HepG2 (cell line): Measurements from ENCODE around the gene MXRA7. TPM values are rescaled to one million over a fixed set of nuclear protein-coding genes. Genes with fewer than 3 reads are reported as not detected.

Source experiments
- ATAC-seq: fragments of 200-7000 bp; cut with Tn5 transposase; 3 replicates; pipeline ENCODE4 v1.9.1; 2020; ENCODE audit warnings: mild to moderate bottlenecking, moderate library complexity
- BruUV-seq: library from RNA; stranded (reverse); fragments of 400-500 nt; replicated peaks from 2 replicates; lab custom pipeline; 2021; lab: Mats Ljungman, UMichigan
- CTCF ChIA-PET: fragments of 300-600 bp; formaldehyde crosslinking; extraction: SDS; loops from one replicate; lab custom pipeline; 2021; ENCODE audit warnings: low total read pairs, inconsistent platforms, low intra/inter-chr PET ratio; lab: Yijun Ruan, JAX
- POLR2A ChIA-PET: fragments of 350-600 bp; sonication (Branson Sonifier 250); formaldehyde crosslinking; loops from one replicate; lab custom pipeline; 2020; ENCODE audit warnings: antibody characterized with exemption, inconsistent platforms; lab: Yijun Ruan, JAX
- DNase-seq: peaks from one replicate; pipeline ENCODE4 v3.0.0-alpha.2; 2015; ENCODE audit warnings: low spot score
- FAIRE-seq: peaks from 3 replicates; lab custom pipeline; 2011; peaks lifted over from hg19 to GRCh38; lab: Jason Lieb, UNC
- H2AFZ ChIP-seq: one replicate; pipeline ENCODE4 v1.6.1; 2011; ENCODE audit warnings: low read length, inconsistent platforms
- H3K27ac ChIP-seq: fragments of 300-600 bp; 3 replicates; pipeline ENCODE4 v1.8.0; 2011; ENCODE audit warnings: mixed run types, mild to moderate bottlenecking, mixed read lengths, low read length, inconsistent platforms; ENCODE audit not compliant: insufficient read depth; ENCODE audit errors: extremely low read length
- H3K27me3 ChIP-seq, 2 experiments: fragments of 200-600 bp in 1 of 2; 2 replicates in 1 of 2; 3 replicates in 1 of 2; pipeline versions ENCODE4 v1.6.0 to v1.8.0; 2011; ENCODE audit warnings: low read length in 2 of 2, mild to moderate bottlenecking in 2 of 2, moderate library complexity in 2 of 2, inconsistent platforms in 1 of 2; ENCODE audit not compliant: insufficient read depth in 2 of 2, control insufficient read depth in 1 of 2
- H3K36me3 ChIP-seq, 2 experiments: fragments of 200-600 bp in 1 of 2; replicated peaks in 1 of 2; 2 replicates in 1 of 2; 3 replicates in 1 of 2; pipeline versions ENCODE4 v1.5.1 to v1.8.0; 2011; ENCODE audit warnings: low read length in 2 of 2, inconsistent platforms in 1 of 2; ENCODE audit not compliant: insufficient read depth in 2 of 2, control insufficient read depth in 1 of 2
- H3K4me1 ChIP-seq: 2 replicates; pipeline ENCODE4 v1.5.1; 2012; ENCODE audit warnings: low read length, inconsistent platforms; ENCODE audit not compliant: insufficient read depth
- H3K4me2 ChIP-seq: 2 replicates; pipeline ENCODE4 v1.6.0; 2011; ENCODE audit warnings: low read depth, low read length, inconsistent platforms
- H3K4me3 ChIP-seq, 3 experiments: fragments of 200-600 bp in 1 of 3; sonication (generic), shearing (Covaris generic) in 1 of 3; replicated peaks in 1 of 3; 2 replicates each; pipeline ENCODE4 v1.5.1; 2011 to 2016; ENCODE audit warnings: low read length in 3 of 3, inconsistent platforms in 2 of 3, low read depth in 2 of 3, mild to moderate bottlenecking in 2 of 3, control low read depth in 1 of 3, mixed read lengths in 1 of 3; ENCODE audit not compliant: insufficient read depth in 1 of 3
- H3K79me2 ChIP-seq: one replicate; pipeline ENCODE4 v1.6.1; 2011; ENCODE audit warnings: low read length, inconsistent platforms; ENCODE audit not compliant: insufficient read depth
- H3K9ac ChIP-seq: 2 replicates; pipeline ENCODE4 v1.6.0; 2011; ENCODE audit warnings: mild to moderate bottlenecking, low read depth, low read length, inconsistent platforms; ENCODE audit not compliant: insufficient read depth
- H3K9me3 ChIP-seq: 2 replicates; pipeline ENCODE4 v1.5.1; 2012; ENCODE audit warnings: mild to moderate bottlenecking, low read length
- H4K20me1 ChIP-seq: 2 replicates; pipeline ENCODE4 v1.6.0; 2011; ENCODE audit warnings: inconsistent platforms, mild to moderate bottlenecking, low read length, moderate library complexity; ENCODE audit not compliant: insufficient read depth
- HNRNPLL ChIP-seq: fragments of 200-400 bp; formaldehyde crosslinking; IDR thresholded peaks from 2 replicates; pipeline ENCODE4 v1.6.1; 2017; ENCODE audit warnings: mild to moderate bottlenecking, low read depth, low read length; ENCODE audit not compliant: poor library complexity, severe bottlenecking
- KAT8 ChIP-seq: IDR thresholded peaks from 2 replicates; pipeline ENCODE4 v1.6.1; 2016; ENCODE audit warnings: missing genetic modification reagents, missing compliant biosample characterization
- MAFF ChIP-seq: IDR thresholded peaks from 2 replicates; pipeline ENCODE4 v1.6.1; 2011; ENCODE audit warnings: low read depth, low read length, improper control_type of control experiment
- NFATC3 ChIP-seq: sonication (generic); formaldehyde crosslinking; IDR thresholded peaks from 2 replicates; pipeline ENCODE4 v1.5.1; 2020; ENCODE audit warnings: mild to moderate bottlenecking, missing genetic modification reagents
- NFYB ChIP-seq: sonication (generic); formaldehyde crosslinking; IDR thresholded peaks from 2 replicates; pipeline ENCODE4 v1.4.0; 2020; ENCODE audit warnings: missing genetic modification reagents
- SMARCC2 ChIP-seq: fragments of 450-650 bp; IDR thresholded peaks from 2 replicates; pipeline ENCODE4 v1.6.1; 2017; ENCODE audit warnings: antibody characterized with exemption, mild to moderate bottlenecking
- SMARCE1 ChIP-seq: fragments of 450-650 bp; IDR thresholded peaks from 2 replicates; pipeline ENCODE4 v1.6.1; 2017; ENCODE audit warnings: borderline replicate concordance
- THYN1 ChIP-seq: sonication (generic); formaldehyde crosslinking; IDR thresholded peaks from 2 replicates; pipeline ENCODE4 v1.8.1; 2023; ENCODE audit warnings: low read depth, mild to moderate bottlenecking, moderate library complexity, missing genetic modification reagents, borderline replicate concordance
- ZFY ChIP-seq: sonication (generic); formaldehyde crosslinking; IDR thresholded peaks from 2 replicates; pipeline ENCODE4 v1.4.0; 2020; ENCODE audit warnings: missing genetic modification reagents
- ZNF230 ChIP-seq: sonication (generic); formaldehyde crosslinking; IDR thresholded peaks from 2 replicates; pipeline ENCODE4 v1.4.0; 2020; ENCODE audit warnings: mild to moderate bottlenecking, missing genetic modification reagents
- ZNF451 ChIP-seq: sonication (generic); formaldehyde crosslinking; IDR thresholded peaks from 2 replicates; pipeline ENCODE4 v1.5.0; 2020; ENCODE audit warnings: mild to moderate bottlenecking, missing genetic modification reagents
- ZNF678 ChIP-seq: sonication (generic); formaldehyde crosslinking; IDR thresholded peaks from 2 replicates; pipeline ENCODE4 v1.4.0; 2020; ENCODE audit warnings: mild to moderate bottlenecking, missing genetic modification reagents
- WGBS: methylation state at CpG from one replicate; pipeline ENCODE4 v1.1.6; 2017; ENCODE audit warnings: low lambda C conversion rate; 5-methylcytosine and 5-hydroxymethylcytosine counted together
- in situ Hi-C: cut with HindIII; loops from 2 replicates; pipeline ENCODE4 v1.10.0; 2017; ENCODE audit warnings: low pct_unique_long_range_greater_than_20kb; ENCODE audit not compliant: extremely low pct_ligation_motif_present
- intact Hi-C: fragments of 100-400 bp; cut with micrococcal nuclease; formaldehyde crosslinking; loops from one replicate; pipeline ENCODE4 v1.10.0; 2022; ENCODE audit not compliant: unreplicated experiment
- polyA plus RNA-seq, 8 experiments: library from polyadenylated mRNA; depleted of rRNA in 3 of 8; stranded (reverse) in 7 of 8; unstranded in 1 of 8; fragments of >200 nt; fragmentation: Illumina TruSeq in 4 of 8; extraction: Trizol in 4 of 8; gene quantifications; 2 replicates each; pipeline versions ENCODE4 v1.2.1 to v1.2.3, GENCODE V29; 2011 to 2016; ENCODE audit warnings: low read depth in 4 of 8, missing spikeins in 1 of 8, mixed read lengths in 1 of 8; ENCODE audit not compliant: insufficient read depth in 1 of 8
- total RNA-seq, 5 experiments: library from RNA; depleted of rRNA; stranded (reverse); fragments of >200 nt; fragmentation: Illumina TruSeq; extraction: Trizol; gene quantifications; 2 replicates each; pipeline ENCODE4 v1.2.3, GENCODE V29; 2016; ENCODE audit warnings: low read depth in 1 of 5
- TF ChIP-seq, protein P1 (sequence below): sonication (generic); formaldehyde crosslinking; conservative IDR thresholded peaks from 2 replicates; pipeline ENCODE4 v1.4.0; 2020; ENCODE audit warnings: missing genetic modification reagents
- TF ChIP-seq, protein P2 (sequence below): sonication (generic); formaldehyde crosslinking; IDR thresholded peaks from 2 replicates; pipeline ENCODE4 v1.4.0; 2020; ENCODE audit warnings: mild to moderate bottlenecking, missing genetic modification reagents
- TF ChIP-seq, protein P3 (sequence below): sonication (generic); formaldehyde crosslinking; IDR thresholded peaks from 2 replicates; pipeline ENCODE4 v1.8.0; 2023; ENCODE audit warnings: mild to moderate bottlenecking, missing genetic modification reagents
- TF ChIP-seq, protein P4 (sequence below): IDR thresholded peaks from 2 replicates; pipeline ENCODE4 v1.6.1; 2016; ENCODE audit warnings: mild to moderate bottlenecking, missing biosample characterization, missing genetic modification reagents
- TF ChIP-seq, protein P5 (sequence below): sonication (generic); formaldehyde crosslinking; IDR thresholded peaks from 2 replicates; pipeline ENCODE4 v1.5.0; 2020; ENCODE audit warnings: mild to moderate bottlenecking, missing genetic modification reagents
- TF ChIP-seq, protein P6 (sequence below): sonication (generic); formaldehyde crosslinking; IDR thresholded peaks from 2 replicates; pipeline ENCODE4 v1.8.0; 2022; ENCODE audit warnings: mild to moderate bottlenecking, missing genetic modification reagents, moderate library complexity

MXRA7 gene
- total and polyA plus RNA-seq, 2 of the 13 experiments (the other 11 are each of a cell fraction or from before 2014, with no cell fraction given), result 44.8 to 112 TPM

DNA sequence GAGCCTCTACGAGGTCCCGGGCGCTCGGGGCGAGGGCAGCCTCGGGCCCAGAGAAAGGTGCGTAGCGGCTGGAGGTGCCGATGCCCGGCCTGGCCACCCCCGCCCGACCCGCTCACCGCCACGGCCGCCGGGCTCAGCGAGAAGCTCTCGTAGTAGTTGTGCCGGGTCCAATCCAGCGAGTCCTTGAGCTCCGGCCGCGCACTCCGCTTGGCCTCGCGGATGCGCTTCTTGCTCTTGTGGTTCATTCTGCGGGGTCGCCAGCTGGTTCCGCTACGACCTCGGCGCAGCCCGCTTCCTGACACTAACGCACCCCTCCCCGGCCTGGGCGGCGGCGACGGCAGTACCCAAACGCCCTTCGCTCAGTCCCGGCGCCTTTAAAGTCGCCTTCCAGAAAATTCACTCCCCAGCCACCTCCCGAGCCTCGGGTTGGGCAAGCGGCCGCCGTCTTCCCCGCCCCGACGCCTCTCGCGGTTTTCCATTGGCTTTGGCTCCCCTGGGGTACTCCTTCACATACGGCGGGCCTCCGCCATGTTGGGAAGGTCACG, 15.5 kb upstream of the MXRA7 start, which contains the start of gene JMJD6 (continued):
- TF ChIP-seq ZFY, result peak; percentile 90
- TF ChIP-seq SMARCC2, result no peak
- no peak for TF ChIP-seq MAFF
- TF ChIP-seq, protein P1, sequence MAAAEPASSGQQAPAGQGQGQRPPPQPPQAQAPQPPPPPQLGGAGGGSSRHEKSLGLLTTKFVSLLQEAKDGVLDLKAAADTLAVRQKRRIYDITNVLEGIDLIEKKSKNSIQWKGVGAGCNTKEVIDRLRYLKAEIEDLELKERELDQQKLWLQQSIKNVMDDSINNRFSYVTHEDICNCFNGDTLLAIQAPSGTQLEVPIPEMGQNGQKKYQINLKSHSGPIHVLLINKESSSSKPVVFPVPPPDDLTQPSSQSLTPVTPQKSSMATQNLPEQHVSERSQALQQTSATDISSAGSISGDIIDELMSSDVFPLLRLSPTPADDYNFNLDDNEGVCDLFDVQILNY (CRISPR knock-in tag), result no peak
- peak; percentile 99 for TF ChIP-seq HNRNPLL
- TF ChIP-seq NFYB (CRISPR knock-in tag), result peak; percentile 93
- TF ChIP-seq, protein P2, sequence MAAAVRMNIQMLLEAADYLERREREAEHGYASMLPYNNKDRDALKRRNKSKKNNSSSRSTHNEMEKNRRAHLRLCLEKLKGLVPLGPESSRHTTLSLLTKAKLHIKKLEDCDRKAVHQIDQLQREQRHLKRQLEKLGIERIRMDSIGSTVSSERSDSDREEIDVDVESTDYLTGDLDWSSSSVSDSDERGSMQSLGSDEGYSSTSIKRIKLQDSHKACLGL, result peak; percentile 43; the same call in 1 of the 2 replicates
- TF ChIP-seq, all 625 proteins: peak for 248

DNA sequence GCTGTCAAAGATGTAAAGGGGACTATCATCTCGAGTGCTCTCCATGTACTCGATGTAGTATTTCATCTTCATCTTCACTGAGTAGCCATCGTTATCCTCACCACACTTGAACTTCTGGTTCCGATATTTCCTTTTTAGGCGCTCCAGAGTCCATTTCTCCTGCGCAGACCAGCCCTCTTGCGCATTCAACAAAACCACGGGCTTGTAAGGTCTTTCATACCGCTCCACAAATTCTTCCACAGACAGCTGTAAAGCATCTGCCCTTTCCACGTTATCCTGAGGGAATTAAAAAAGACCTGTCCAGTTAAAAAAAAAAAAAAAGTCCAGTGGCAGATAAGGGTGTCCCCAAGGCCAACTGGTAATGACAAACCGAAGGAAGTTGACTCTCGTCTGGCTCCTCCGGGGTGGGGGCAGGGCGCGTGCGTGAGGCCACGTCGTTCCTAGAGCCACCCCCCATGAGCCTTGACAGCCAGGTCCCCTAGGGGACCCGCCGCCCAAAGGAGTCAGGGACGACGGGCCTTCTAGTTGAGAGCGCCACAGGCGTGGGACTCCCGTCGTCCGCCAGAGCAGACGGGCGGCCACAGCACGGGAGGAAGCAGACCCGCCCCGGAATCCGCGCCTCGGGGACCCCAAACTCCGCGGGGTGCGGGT, 14.9 kb upstream of the MXRA7 start:
- peak; percentile 56 for FAIRE-seq
- POLR2A ChIA-PET, result interaction anchor here (1.0 to 5.1 kb wide), 7 partner anchors 9 to 54 kb away, joined by 4 to 71 read pairs (median 6); partner anchors contain the start of genes MFSD11, MXRA7 and SRSF2
- peak overlapping the region; percentile 81 for H3K9ac ChIP-seq
- peak; percentile 43 for DNase-seq
- peak overlapping the region; percentile 98 for H3K27ac ChIP-seq
- no peak overlapping the region for H2AFZ ChIP-seq
- WGBS, result 13% methylated on average over 25 of the region's 38 CpGs
- peak overlapping the region; percentile 98 for H3K4me2 ChIP-seq
- CTCF ChIA-PET, result no interaction called here
- no peaks in the 10 kb centered on the region for H3K27me3 ChIP-seq
- peaks cover 8% of the 10 kb centered on the region for H4K20me1 ChIP-seq
- intact Hi-C loops (no loop called here), in situ Hi-C loops (no loop called here)
- peaks cover 54% of the 10 kb centered on the region for H3K79me2 ChIP-seq
- no peaks in the 10 kb centered on the region for H3K9me3 ChIP-seq
- ATAC-seq, result peak; percentile 48
- H3K36me3 ChIP-seq, result peaks cover 18 to 36% of the 10 kb centered on the region in 2 experiments
- H3K4me3 ChIP-seq, result peak overlapping the region; percentile 72 to 98 (median 78)
- H3K4me1 ChIP-seq, result peaks cover 71% of the 10 kb centered on the region
- no TSS peak for BruUV-seq
- no peak for TF ChIP-seq ZNF230
- TF ChIP-seq, protein P3, sequence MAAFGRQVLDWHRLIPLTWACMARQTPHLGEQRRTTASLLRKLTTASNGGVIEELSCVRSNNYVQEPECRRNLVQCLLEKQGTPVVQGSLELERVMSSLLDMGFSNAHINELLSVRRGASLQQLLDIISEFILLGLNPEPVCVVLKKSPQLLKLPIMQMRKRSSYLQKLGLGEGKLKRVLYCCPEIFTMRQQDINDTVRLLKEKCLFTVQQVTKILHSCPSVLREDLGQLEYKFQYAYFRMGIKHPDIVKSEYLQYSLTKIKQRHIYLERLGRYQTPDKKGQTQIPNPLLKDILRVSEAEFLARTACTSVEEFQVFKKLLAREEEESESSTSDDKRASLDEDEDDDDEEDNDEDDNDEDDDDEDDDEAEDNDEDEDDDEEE (CRISPR knock-in tag), result no peak
- no peak for TF ChIP-seq ZNF678 (CRISPR knock-in tag)
- TF ChIP-seq, protein P4, sequence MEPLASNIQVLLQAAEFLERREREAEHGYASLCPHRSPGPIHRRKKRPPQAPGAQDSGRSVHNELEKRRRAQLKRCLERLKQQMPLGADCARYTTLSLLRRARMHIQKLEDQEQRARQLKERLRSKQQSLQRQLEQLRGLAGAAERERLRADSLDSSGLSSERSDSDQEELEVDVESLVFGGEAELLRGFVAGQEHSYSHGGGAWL (CRISPR knock-in tag), result no peak
- no peak for TF ChIP-seq THYN1 (CRISPR knock-in tag)
- TF ChIP-seq KAT8 (CRISPR knock-in tag), result no peak
- TF ChIP-seq, protein P5, sequence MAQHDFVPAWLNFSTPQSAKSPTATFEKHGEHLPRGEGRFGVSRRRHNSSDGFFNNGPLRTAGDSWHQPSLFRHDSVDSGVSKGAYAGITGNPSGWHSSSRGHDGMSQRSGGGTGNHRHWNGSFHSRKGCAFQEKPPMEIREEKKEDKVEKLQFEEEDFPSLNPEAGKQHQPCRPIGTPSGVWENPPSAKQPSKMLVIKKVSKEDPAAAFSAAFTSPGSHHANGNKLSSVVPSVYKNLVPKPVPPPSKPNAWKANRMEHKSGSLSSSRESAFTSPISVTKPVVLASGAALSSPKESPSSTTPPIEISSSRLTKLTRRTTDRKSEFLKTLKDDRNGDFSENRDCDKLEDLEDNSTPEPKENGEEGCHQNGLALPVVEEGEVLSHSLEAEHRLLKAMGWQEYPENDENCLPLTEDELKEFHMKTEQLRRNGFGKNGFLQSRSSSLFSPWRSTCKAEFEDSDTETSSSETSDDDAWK (CRISPR knock-in tag), result no peak
- no peak for TF ChIP-seq SMARCE1
- TF ChIP-seq, protein P6, sequence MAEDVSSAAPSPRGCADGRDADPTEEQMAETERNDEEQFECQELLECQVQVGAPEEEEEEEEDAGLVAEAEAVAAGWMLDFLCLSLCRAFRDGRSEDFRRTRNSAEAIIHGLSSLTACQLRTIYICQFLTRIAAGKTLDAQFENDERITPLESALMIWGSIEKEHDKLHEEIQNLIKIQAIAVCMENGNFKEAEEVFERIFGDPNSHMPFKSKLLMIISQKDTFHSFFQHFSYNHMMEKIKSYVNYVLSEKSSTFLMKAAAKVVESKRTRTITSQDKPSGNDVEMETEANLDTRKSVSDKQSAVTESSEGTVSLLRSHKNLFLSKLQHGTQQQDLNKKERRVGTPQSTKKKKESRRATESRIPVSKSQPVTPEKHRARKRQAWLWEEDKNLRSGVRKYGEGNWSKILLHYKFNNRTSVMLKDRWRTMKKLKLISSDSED (CRISPR knock-in tag), result no peak
- no peak for TF ChIP-seq NFATC3 (CRISPR knock-in tag)
- peak; percentile 71; the same call in 1 of the 2 replicates for TF ChIP-seq ZNF451 (CRISPR knock-in tag)
